Dendritic cell treated with granulocyte-macrophage colony-stimulating factor and Interleukin-4, amounts not matched to agents 40 ng/mL and 50 ng/mL, for 4 days (primary cell): ENCODE data around the gene VSTM5.
"Not testable (repeated sequence)": the region's sequence is repeated elsewhere in the genome, so short reads cannot be mapped to it uniquely, and the experiment has no call there.

Source experiments
- H3K27ac Mint-ChIP-seq: one replicate; pipeline ENCODE4 v1.8.0; 2022; ENCODE audit warnings: mild to moderate bottlenecking, mixed read lengths
- H3K27me3 Mint-ChIP-seq: one replicate; pipeline ENCODE4 v1.8.0; 2022; ENCODE audit warnings: mild to moderate bottlenecking, mixed read lengths
- H3K36me3 Mint-ChIP-seq: one replicate; pipeline ENCODE4 v1.8.0; 2022; ENCODE audit warnings: low read depth, mixed read lengths
- H3K4me1 Mint-ChIP-seq: one replicate; pipeline ENCODE4 v1.8.0; 2022; ENCODE audit warnings: low read depth, mixed read lengths
- H3K4me3 Mint-ChIP-seq: one replicate; pipeline ENCODE4 v1.8.0; 2022; ENCODE audit warnings: mild to moderate bottlenecking, moderate library complexity, mixed read lengths
- H3K9me3 Mint-ChIP-seq: one replicate; pipeline ENCODE4 v1.8.0; 2022; ENCODE audit warnings: mixed read lengths
- intact Hi-C: fragments of 100-400 bp; cut with micrococcal nuclease; formaldehyde crosslinking; loops from one replicate; pipeline ENCODE4 v1.15.0; 2022

VSTM5 gene, protein sequence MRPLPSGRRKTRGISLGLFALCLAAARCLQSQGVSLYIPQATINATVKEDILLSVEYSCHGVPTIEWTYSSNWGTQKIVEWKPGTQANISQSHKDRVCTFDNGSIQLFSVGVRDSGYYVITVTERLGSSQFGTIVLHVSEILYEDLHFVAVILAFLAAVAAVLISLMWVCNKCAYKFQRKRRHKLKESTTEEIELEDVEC

DNA sequence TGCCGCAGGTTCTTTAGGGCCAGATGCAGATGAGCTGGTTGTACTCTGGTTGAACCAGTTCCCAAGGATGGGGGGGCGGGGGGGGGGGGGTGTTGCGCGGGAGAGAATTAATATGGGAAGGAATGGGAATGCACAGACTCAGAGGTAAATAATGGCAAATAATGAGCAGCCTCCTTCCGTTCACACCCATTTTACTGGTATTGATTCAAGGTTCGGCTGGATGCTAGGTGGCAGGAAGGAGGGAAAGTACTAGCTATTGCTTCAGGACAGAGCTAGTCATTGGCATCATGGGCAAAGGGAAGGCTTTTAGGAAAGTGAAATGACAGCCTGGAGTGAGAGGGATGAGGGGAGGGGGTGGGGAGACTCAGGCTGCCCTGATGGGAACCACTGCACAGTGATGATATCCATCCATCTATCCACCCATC lies at the start of gene VSTM5:
Gene VSTM5, minus strand, starts transcription at position 25 of the 425 bp plus-strand sequence. CDS start 116 bp downstream, outside the sequence.
- Mint-ChIP-seq H3K9me3 (no peaks in the 10 kb centered on the region), H3K27me3 (peaks cover 23% of the 10 kb centered on the region), H3K27ac (no peak within 1 kb of the TSS), H3K4me1 (peaks cover 6% of the 10 kb centered on the region), H3K36me3 (no peaks in the 10 kb centered on the region), H3K4me3 (peak within 1 kb of the TSS; percentile 6)
- intact Hi-C loops = no loop called here

- no peaks in the 10 kb centered on the region for H3K9me3 Mint-ChIP-seq
- H3K4me1 Mint-ChIP-seq = no peaks in the 10 kb centered on the region
- peaks cover 6% of the 10 kb centered on the region for H3K27me3 Mint-ChIP-seq
- H3K27ac Mint-ChIP-seq = no peak overlapping the region
- no peak overlapping the region for H3K4me3 Mint-ChIP-seq
- H3K36me3 Mint-ChIP-seq = no peaks in the 10 kb centered on the region
- intact Hi-C loops = no loop called here
Observed at GRCh38 chr11:93895106-93895862, 44.9 kb upstream of the VSTM5 start.

DNA sequence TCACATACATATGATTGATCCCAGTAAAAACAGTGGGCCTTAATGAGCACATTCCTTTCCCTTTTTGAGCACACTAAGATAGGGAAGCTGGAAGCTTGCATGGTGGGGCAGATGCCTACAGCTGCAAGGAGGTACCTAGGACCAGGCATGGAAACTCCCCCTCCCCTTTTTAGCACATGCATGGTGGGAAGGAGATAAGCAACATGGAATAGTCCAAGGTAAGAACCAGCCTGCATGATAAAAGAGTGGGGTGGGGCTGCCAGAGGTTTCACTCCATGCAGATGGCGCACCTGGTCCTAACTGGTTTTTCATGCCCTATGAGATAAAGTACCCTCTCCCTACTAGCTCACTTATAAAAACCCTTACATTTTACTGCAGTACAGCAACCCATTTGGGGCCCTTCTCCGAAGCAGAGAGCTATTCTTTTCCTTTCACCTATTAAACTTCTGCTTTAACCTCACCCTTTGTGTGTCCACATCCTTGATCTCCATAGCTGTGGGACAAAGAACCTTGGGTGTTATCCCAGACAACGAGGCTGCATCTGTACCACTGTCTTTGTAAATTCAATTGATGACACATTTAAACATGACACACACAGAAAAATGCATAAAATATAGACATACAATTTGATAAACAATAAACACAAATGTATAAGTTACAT lies 40.1 kb upstream of the VSTM5 start:
- intact Hi-C loops = no loop called here
- Mint-ChIP-seq H3K27ac (no peak overlapping the region), H3K4me3 (no peak overlapping the region), H3K4me1 (no peaks in the 10 kb centered on the region), H3K9me3 (no peaks in the 10 kb centered on the region), H3K36me3 (no peaks in the 10 kb centered on the region), H3K27me3 (peaks cover 3% of the 10 kb centered on the region)

- H3K27ac Mint-ChIP-seq = no peak overlapping the region
- H3K9me3 Mint-ChIP-seq = peaks cover 14% of the 10 kb centered on the region
- intact Hi-C loops = no loop called here
- H3K27me3 Mint-ChIP-seq = no peaks in the 10 kb centered on the region
- no peak overlapping the region for H3K4me3 Mint-ChIP-seq
- H3K36me3 Mint-ChIP-seq = no peaks in the 10 kb centered on the region
- no peaks in the 10 kb centered on the region for H3K4me1 Mint-ChIP-seq
Observed at GRCh38 chr11:93887111-93887510, 36.7 kb upstream of the VSTM5 start.

- intact Hi-C loops, H3K27me3 Mint-ChIP-seq, H3K4me3 Mint-ChIP-seq, H3K36me3 Mint-ChIP-seq, H3K27ac Mint-ChIP-seq, H3K4me1 Mint-ChIP-seq: not testable (repeated sequence)
- H3K9me3 Mint-ChIP-seq = peaks cover 17% of the 10 kb centered on the region
Observed at GRCh38 chr11:93879114-93879513, 28.7 kb upstream of the VSTM5 start.

- Mint-ChIP-seq H3K27me3 (no peaks in the 10 kb centered on the region), H3K4me3 (no peak overlapping the region), H3K27ac (no peak overlapping the region), H3K4me1 (no peaks in the 10 kb centered on the region), H3K9me3 (no peaks in the 10 kb centered on the region), H3K36me3 (no peaks in the 10 kb centered on the region)
- intact Hi-C loops = no loop called here
Observed at GRCh38 chr11:93875637-93876036, 25.2 kb upstream of the VSTM5 start.

DNA sequence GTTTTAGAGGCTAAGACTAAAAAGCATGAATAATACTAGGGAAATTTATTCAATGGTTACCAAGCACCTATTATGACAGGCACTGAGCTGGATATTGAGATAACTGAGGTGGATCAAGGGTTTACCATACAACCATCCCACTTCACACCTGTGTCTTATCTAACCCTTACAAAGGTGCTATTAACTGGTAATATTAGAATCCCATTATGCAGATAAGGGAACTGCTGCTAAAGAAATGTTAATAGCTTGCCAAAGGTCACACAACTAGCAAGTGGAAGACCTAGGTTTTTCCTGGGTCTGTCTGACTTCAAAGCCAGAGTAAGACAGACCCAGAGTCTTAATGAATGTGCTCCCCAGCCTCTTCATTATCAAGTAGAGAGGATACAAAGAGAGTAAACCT lies 21.1 kb upstream of the VSTM5 start:
- H3K27ac Mint-ChIP-seq = no peak overlapping the region
- H3K36me3 Mint-ChIP-seq = no peaks in the 10 kb centered on the region
- H3K4me3 Mint-ChIP-seq = no peak overlapping the region
- H3K27me3 Mint-ChIP-seq = peaks cover 1% of the 10 kb centered on the region
- intact Hi-C loops = no loop called here
- no peaks in the 10 kb centered on the region for H3K4me1 Mint-ChIP-seq
- H3K9me3 Mint-ChIP-seq = peaks cover 14% of the 10 kb centered on the region

DNA sequence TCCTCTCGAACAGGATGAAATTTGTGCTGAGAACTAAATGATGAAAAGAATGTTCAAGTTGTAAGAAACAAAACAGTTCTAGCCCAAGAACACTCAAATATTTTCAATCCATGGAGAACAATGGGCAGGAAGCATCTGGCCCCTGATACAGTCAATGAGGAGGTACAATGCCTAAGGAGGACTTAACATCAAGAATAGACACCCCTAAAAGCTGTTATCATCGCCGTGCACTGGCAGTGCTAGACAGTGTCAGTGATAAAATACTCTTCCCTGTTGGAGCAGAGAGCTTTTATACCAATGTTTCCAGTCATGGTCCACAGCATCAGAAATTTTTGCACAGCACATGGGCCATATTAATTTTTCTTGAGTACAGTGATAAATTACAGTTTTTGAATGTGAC lies 20.2 kb upstream of the VSTM5 start:
- peaks cover 1% of the 10 kb centered on the region for H3K27me3 Mint-ChIP-seq
- H3K4me3 Mint-ChIP-seq = no peak overlapping the region
- no peak overlapping the region for H3K27ac Mint-ChIP-seq
- intact Hi-C loops = no loop called here
- H3K4me1 Mint-ChIP-seq = no peaks in the 10 kb centered on the region
- peaks cover 14% of the 10 kb centered on the region for H3K9me3 Mint-ChIP-seq
- H3K36me3 Mint-ChIP-seq = no peaks in the 10 kb centered on the region

DNA sequence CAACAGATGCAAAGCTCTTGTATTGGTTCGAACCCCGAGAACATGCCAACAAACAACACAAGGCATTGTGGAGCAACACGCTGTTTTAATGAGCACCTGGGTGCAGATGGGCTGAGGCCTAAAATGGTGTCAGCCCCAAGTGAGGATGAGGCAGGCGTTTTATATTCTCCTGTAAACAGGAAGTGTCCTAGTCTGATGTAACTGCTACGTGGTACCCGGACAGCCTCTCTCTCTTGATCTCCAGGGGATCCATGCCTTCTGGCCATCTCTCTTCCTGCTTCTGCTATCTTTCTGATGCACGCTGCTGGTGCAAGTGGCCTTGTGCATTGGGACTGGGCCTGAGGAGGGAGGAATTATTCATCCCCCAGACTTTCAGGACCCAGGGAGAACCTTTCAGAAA lies 19.4 kb upstream of the VSTM5 start:
- intact Hi-C loops = no loop called here
- H3K36me3 Mint-ChIP-seq = no peaks in the 10 kb centered on the region

GRCh38 chr11:93868404-93868803 lies 18.0 kb upstream of the VSTM5 start:
- H3K27me3 Mint-ChIP-seq, H3K4me3 Mint-ChIP-seq, H3K4me1 Mint-ChIP-seq, intact Hi-C loops, H3K36me3 Mint-ChIP-seq, H3K27ac Mint-ChIP-seq: not testable (repeated sequence)
- H3K9me3 Mint-ChIP-seq = peaks cover 14% of the 10 kb centered on the region

More for the DNA sequence above, 19.4 kb upstream of the VSTM5 start:
- H3K4me1 Mint-ChIP-seq = no peaks in the 10 kb centered on the region
- H3K4me3 Mint-ChIP-seq = no peak overlapping the region
- peaks cover 1% of the 10 kb centered on the region for H3K27me3 Mint-ChIP-seq
- H3K27ac Mint-ChIP-seq = no peak overlapping the region
- H3K9me3 Mint-ChIP-seq = peaks cover 14% of the 10 kb centered on the region

DNA sequence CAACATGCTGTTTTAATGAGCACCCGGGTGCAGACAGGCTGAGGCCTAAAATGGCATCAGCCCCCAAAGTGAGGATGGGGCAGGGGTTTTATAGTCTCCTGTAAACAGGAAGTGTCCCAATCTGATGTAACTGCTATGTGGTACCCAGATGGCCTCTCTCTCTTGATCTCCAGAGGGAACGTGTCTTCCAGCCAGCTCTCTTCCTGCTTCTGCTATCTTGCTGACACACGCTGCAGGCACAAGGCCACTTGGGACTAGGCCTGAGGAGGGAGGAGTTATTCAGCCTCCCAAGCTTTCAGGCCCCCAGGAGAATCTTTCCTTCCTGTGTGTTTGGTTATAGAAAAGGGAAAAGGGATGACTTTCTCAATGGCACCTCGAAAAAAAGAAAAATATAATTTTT lies 11.4 kb upstream of the VSTM5 start:
- Mint-ChIP-seq H3K27me3 (no peaks in the 10 kb centered on the region), H3K4me1 (no peaks in the 10 kb centered on the region), H3K27ac (no peak overlapping the region), H3K4me3 (no peak overlapping the region), H3K36me3 (no peaks in the 10 kb centered on the region), H3K9me3 (no peaks in the 10 kb centered on the region)
- intact Hi-C loops = no loop called here

- no peaks in the 10 kb centered on the region for H3K27me3 Mint-ChIP-seq
- H3K4me1 Mint-ChIP-seq = no peaks in the 10 kb centered on the region
- intact Hi-C loops = no loop called here
- H3K9me3 Mint-ChIP-seq = no peaks in the 10 kb centered on the region
- H3K4me3 Mint-ChIP-seq = no peak overlapping the region
- no peaks in the 10 kb centered on the region for H3K36me3 Mint-ChIP-seq
- no peak overlapping the region for H3K27ac Mint-ChIP-seq
Observed at GRCh38 chr11:93858121-93858775, 7.8 kb upstream of the VSTM5 start.

GRCh38 chr11:93857413-93858120 lies 7.1 kb upstream of the VSTM5 start:
- no peak overlapping the region for H3K27ac Mint-ChIP-seq
- no peaks in the 10 kb centered on the region for H3K9me3 Mint-ChIP-seq
- no peaks in the 10 kb centered on the region for H3K36me3 Mint-ChIP-seq
- no peak overlapping the region for H3K4me3 Mint-ChIP-seq
- intact Hi-C loops = no loop called here
- H3K27me3 Mint-ChIP-seq = peaks cover 2% of the 10 kb centered on the region
- H3K4me1 Mint-ChIP-seq = no peaks in the 10 kb centered on the region
